Caco-2 (cell line): ENCODE measurements around the gene UGCG. TPM values are rescaled to one million over a fixed set of nuclear protein-coding genes. Genes with fewer than 3 reads are reported as not detected.

Experiments
- BruUV-seq: library from RNA; stranded (reverse); fragments of 400-500 nt; replicated peaks from 2 replicates; lab custom pipeline; 2021; lab: Mats Ljungman, UMichigan
- CTCF ChIA-PET: fragments of 300-600 bp; sonication (Branson Sonifier 250); formaldehyde crosslinking; loops from one replicate; lab custom pipeline; 2022; ENCODE audit warnings: antibody characterized with exemption; lab: Charles Lee
- POLR2A ChIA-PET: fragments of 300-600 bp; sonication (Branson Sonifier 250); formaldehyde crosslinking; loops from one replicate; lab custom pipeline; 2022; ENCODE audit warnings: antibody characterized with exemption; lab: Charles Lee
- DNase-seq, 2 experiments: peaks; one replicate each; pipeline versions ENCODE4 v3.0.0 to v3.0.0-alpha.2; 2020 to 2022
- H3K27me3 ChIP-seq: replicated peaks from 2 replicates; pipeline ENCODE4 v1.6.0; 2011; ENCODE audit warnings: low read length; ENCODE audit not compliant: control insufficient read depth, insufficient read depth
- H3K36me3 ChIP-seq: 2 replicates; pipeline ENCODE4 v1.5.1; 2011; ENCODE audit warnings: low read length; ENCODE audit not compliant: control insufficient read depth, insufficient read depth
- H3K4me1 ChIP-seq: fragments of 250-450 bp; sonication (Bioruptor Pico); 2 replicates; pipeline ENCODE4 v1.5.1; 2020; ENCODE audit warnings: mild to moderate bottlenecking
- H3K4me3 ChIP-seq: 2 replicates; pipeline ENCODE4 v1.5.1; 2011; ENCODE audit warnings: low read depth, mild to moderate bottlenecking, control low read depth, low read length
- H3K9me3 ChIP-seq: fragments of 250-450 bp; sonication (Bioruptor Pico); 2 replicates; pipeline ENCODE4 v1.5.1; 2020; ENCODE audit warnings: mild to moderate bottlenecking, moderate library complexity
- H3K27ac Mint-ChIP-seq: one replicate; pipeline ENCODE4 v1.8.0; 2022; ENCODE audit warnings: mixed read lengths; ENCODE audit not compliant: unreplicated experiment
- H3K27me3 Mint-ChIP-seq: one replicate; pipeline ENCODE4 v1.8.0; 2022; ENCODE audit warnings: mixed read lengths; ENCODE audit not compliant: insufficient read depth, unreplicated experiment
- H3K36me3 Mint-ChIP-seq: one replicate; pipeline ENCODE4 v1.8.0; 2022; ENCODE audit warnings: mild to moderate bottlenecking, mixed read lengths; ENCODE audit not compliant: insufficient read depth, unreplicated experiment
- H3K4me1 Mint-ChIP-seq: one replicate; pipeline ENCODE4 v1.8.0; 2022; ENCODE audit warnings: low read depth, mixed read lengths; ENCODE audit not compliant: unreplicated experiment
- H3K4me3 Mint-ChIP-seq: one replicate; pipeline ENCODE4 v1.8.0; 2022; ENCODE audit warnings: mild to moderate bottlenecking, moderate library complexity, mixed read lengths; ENCODE audit not compliant: unreplicated experiment
- H3K9me3 Mint-ChIP-seq: one replicate; pipeline ENCODE4 v1.8.0; 2022; ENCODE audit warnings: mixed read lengths; ENCODE audit not compliant: unreplicated experiment
- intact Hi-C: fragments of 100-400 bp; cut with micrococcal nuclease; formaldehyde crosslinking; loops from one replicate; pipeline ENCODE4 v1.10.0; 2022; ENCODE audit not compliant: unreplicated experiment
- total RNA-seq: library from RNA; stranded (reverse); gene quantifications from 2 replicates; pipeline ENCODE4 v1.2.3, GENCODE V29; 2022
- TF ChIP-seq, protein P1 (sequence below), 2 experiments: fragments of 200-600 bp in 1 of 2; IDR thresholded peaks; 1 replicate in 1 of 2; 2 replicates in 1 of 2; pipeline versions ENCODE4 v1.5.1 to v1.8.0; 2011 to 2022; ENCODE audit warnings: antibody characterized with exemption in 1 of 2, control low read depth in 1 of 2, inconsistent platforms in 1 of 2, low read depth in 1 of 2, low read length in 1 of 2, mild to moderate bottlenecking in 1 of 2, moderate library complexity in 1 of 2; ENCODE audit not compliant: insufficient read depth in 1 of 2, severe bottlenecking in 1 of 2, unreplicated experiment in 1 of 2

UGCG gene
- total RNA-seq, 1 experiment from 2014 or later: 26.7 TPM

DNA sequence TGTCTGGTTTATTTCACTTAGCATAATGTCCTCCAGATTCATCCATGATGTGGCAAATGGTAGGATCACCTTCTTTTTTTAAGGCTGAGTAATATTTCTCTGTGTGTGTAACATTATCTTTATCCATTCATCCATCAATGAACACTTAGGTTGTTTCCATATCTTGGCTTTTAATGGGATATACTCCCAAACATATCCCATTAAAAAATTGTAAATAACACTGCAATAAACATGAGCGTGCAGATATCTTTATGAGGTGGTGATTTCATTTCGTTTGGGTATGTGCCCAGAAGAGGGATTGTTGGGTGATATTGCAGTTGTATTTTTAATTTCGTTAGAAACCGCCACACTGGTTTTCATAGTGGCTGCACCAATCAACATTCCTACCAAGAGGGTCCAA, 36.2 kb upstream of the UGCG start:
- CTCF ChIA-PET: no interaction called here
- BruUV-seq: no TSS peak
- H3K27ac Mint-ChIP-seq: no peak overlapping the region

GRCh38 chr9:111863636-111864035, 33.0 kb upstream of the UGCG start:
- ChIA-PET POLR2A (no interaction called here), CTCF (no interaction called here)
- H3K9me3 Mint-ChIP-seq: no peaks in the 10 kb centered on the region
- Histone ChIP-seq H3K4me1 (no peaks in the 10 kb centered on the region), H3K4me3 (no peak overlapping the region), H3K9me3 (peaks cover 9% of the 10 kb centered on the region; the same call in 1 of the 2 replicates), H3K27me3 (no peaks in the 10 kb centered on the region), H3K36me3 (no peaks in the 10 kb centered on the region)
- TF ChIP-seq, protein P1, sequence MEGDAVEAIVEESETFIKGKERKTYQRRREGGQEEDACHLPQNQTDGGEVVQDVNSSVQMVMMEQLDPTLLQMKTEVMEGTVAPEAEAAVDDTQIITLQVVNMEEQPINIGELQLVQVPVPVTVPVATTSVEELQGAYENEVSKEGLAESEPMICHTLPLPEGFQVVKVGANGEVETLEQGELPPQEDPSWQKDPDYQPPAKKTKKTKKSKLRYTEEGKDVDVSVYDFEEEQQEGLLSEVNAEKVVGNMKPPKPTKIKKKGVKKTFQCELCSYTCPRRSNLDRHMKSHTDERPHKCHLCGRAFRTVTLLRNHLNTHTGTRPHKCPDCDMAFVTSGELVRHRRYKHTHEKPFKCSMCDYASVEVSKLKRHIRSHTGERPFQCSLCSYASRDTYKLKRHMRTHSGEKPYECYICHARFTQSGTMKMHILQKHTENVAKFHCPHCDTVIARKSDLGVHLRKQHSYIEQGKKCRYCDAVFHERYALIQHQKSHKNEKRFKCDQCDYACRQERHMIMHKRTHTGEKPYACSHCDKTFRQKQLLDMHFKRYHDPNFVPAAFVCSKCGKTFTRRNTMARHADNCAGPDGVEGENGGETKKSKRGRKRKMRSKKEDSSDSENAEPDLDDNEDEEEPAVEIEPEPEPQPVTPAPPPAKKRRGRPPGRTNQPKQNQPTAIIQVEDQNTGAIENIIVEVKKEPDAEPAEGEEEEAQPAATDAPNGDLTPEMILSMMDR (IDR thresholded peaks at IDR 0.05; ENCODE audit: insufficient read depth in 1 of 2, low read depth in 1 of 2, low read length in 1 of 2, severe bottlenecking in 1 of 2, unreplicated experiment in 1 of 2): no peak
- H3K27me3 Mint-ChIP-seq: no peaks in the 10 kb centered on the region
- H3K36me3 Mint-ChIP-seq: no peaks in the 10 kb centered on the region
- no peak overlapping the region for H3K4me3 Mint-ChIP-seq
- no TSS peak for BruUV-seq
- intact Hi-C loops: no loop called here
- H3K4me1 Mint-ChIP-seq: no peaks in the 10 kb centered on the region
- no peak overlapping the region for H3K27ac Mint-ChIP-seq
- no peak for DNase-seq

More for the DNA sequence above, 36.2 kb upstream of the UGCG start:
- Histone ChIP-seq H3K27me3 (no peaks in the 10 kb centered on the region), H3K4me1 (peaks cover 7% of the 10 kb centered on the region; the same call in 1 of the 2 replicates), H3K9me3 (peaks cover 9% of the 10 kb centered on the region; the same call in 1 of the 2 replicates), H3K36me3 (no peaks in the 10 kb centered on the region), H3K4me3 (no peak overlapping the region)
- H3K9me3 Mint-ChIP-seq: no peaks in the 10 kb centered on the region
- peaks cover 14% of the 10 kb centered on the region for H3K4me1 Mint-ChIP-seq
- H3K36me3 Mint-ChIP-seq: peaks cover 7% of the 10 kb centered on the region
- intact Hi-C loops: no loop called here
- DNase-seq: no peak
- POLR2A ChIA-PET: no interaction called here
- TF ChIP-seq, protein P1 (IDR thresholded peaks at IDR 0.05; ENCODE audit: insufficient read depth in 1 of 2, low read depth in 1 of 2, low read length in 1 of 2, severe bottlenecking in 1 of 2, unreplicated experiment in 1 of 2): no peak
- no peak overlapping the region for H3K4me3 Mint-ChIP-seq
- no peaks in the 10 kb centered on the region for H3K27me3 Mint-ChIP-seq

DNA sequence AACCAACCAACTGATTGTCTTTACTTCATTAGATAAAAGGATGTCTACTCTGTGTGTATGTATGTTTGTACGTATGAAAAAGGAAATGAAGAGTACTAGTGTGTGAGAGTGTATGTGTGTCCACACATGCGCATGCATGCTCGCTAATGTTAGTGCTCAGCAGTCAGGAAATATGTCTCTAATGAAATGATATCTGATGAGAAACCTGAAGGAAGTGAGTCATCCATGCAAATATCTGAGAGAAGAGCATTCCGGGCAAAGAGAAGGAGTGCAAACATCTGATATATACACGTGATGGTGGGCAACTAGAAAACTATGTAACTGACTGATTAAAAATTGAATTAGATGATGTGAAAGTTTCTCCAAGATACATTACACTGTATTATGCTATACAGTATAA, 29.6 kb upstream of the UGCG start:
- H3K4me1 ChIP-seq: peaks cover 7% of the 10 kb centered on the region; the same call in 1 of the 2 replicates
- Mint-ChIP-seq H3K4me1 (no peaks in the 10 kb centered on the region), H3K27ac (no peak overlapping the region), H3K27me3 (no peaks in the 10 kb centered on the region), H3K9me3 (no peaks in the 10 kb centered on the region), H3K36me3 (no peaks in the 10 kb centered on the region), H3K4me3 (no peak overlapping the region)
- ChIA-PET POLR2A (no interaction called here), CTCF (no interaction called here)
- H3K4me3 ChIP-seq: no peak overlapping the region
- H3K9me3 ChIP-seq: peaks cover 9% of the 10 kb centered on the region; the same call in 1 of the 2 replicates
- H3K27me3 ChIP-seq: no peaks in the 10 kb centered on the region
- no peaks in the 10 kb centered on the region for H3K36me3 ChIP-seq
- DNase-seq: no peak
- no TSS peak for BruUV-seq
- TF ChIP-seq, protein P1 (IDR thresholded peaks at IDR 0.05; ENCODE audit: insufficient read depth in 1 of 2, low read depth in 1 of 2, low read length in 1 of 2, severe bottlenecking in 1 of 2, unreplicated experiment in 1 of 2): no peak
- intact Hi-C loops: no loop called here
